Spleen (tissue), 7 donors: ENCODE results near the gene PPP2R3A.

Source experiments
- POLR2A ChIP-seq, 3 donors: fragments of 450-650 bp; IDR thresholded peaks; one replicate each; pipeline ENCODE4 v1.5.1; 2017; ENCODE audit warnings: antibody characterized with exemption in 3 of 3, mild to moderate bottlenecking in 1 of 3
- TF ChIP-seq, protein P1 (sequence below), 11 experiments: fragments of 200-600 bp in 7 of 11; fragments of 450-650 bp in 4 of 11; sonication (generic) in 4 of 11; IDR thresholded peaks in 8 of 11; conservative IDR thresholded peaks in 3 of 11; 1 replicate in 7 of 11; 2 replicates in 4 of 11; pipeline versions ENCODE4 v1.4.0 to v1.8.0; 2016 to 2021; ENCODE audit warnings: antibody characterized with exemption in 11 of 11, inconsistent platforms in 4 of 11, mild to moderate bottlenecking in 1 of 11
- donor health status: DM: no; HTN: no; CAD: no; lungs with moderate emphysema.
- donor health status: DM: no; HTN: no; CAD: no.
- donor health status: DM: no; HTN: no; CAD: no.

DNA sequence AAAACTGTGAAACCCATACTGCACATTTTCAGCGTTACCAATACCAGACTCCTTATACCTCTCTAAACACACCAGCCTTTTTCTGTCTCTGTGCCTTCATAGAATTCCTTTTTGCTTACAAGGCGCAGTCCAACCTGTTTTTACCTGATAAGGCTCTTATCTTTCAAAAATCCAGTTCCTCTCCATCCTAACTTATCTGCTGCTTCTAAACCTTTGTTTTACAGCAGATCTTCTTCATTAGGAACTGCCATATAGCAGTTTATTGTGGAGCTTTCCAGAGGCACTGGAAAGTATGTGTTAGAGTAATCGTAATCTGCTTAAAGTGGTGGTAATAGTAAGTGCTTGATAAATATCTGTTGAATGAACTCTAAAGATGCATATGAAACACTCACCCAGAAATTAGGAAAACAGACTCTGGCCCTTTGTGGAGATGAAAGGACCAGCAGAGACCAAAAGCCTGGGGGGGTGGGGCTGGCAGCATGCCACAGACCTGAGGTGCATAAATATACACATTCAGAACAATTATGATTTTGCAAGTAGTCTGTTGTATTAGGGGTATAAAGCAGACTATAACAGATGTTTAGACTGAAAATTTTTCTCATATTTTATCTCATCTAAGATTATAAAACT lies 29.3 kb downstream of the PPP2R3A start:
- TF ChIP-seq, protein P1, sequence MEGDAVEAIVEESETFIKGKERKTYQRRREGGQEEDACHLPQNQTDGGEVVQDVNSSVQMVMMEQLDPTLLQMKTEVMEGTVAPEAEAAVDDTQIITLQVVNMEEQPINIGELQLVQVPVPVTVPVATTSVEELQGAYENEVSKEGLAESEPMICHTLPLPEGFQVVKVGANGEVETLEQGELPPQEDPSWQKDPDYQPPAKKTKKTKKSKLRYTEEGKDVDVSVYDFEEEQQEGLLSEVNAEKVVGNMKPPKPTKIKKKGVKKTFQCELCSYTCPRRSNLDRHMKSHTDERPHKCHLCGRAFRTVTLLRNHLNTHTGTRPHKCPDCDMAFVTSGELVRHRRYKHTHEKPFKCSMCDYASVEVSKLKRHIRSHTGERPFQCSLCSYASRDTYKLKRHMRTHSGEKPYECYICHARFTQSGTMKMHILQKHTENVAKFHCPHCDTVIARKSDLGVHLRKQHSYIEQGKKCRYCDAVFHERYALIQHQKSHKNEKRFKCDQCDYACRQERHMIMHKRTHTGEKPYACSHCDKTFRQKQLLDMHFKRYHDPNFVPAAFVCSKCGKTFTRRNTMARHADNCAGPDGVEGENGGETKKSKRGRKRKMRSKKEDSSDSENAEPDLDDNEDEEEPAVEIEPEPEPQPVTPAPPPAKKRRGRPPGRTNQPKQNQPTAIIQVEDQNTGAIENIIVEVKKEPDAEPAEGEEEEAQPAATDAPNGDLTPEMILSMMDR (IDR thresholded peaks at IDR 0.05 in 8 of 11, conservative IDR thresholded peaks at IDR 0.05 in 3 of 11): no peak
- TF ChIP-seq POLR2A (IDR thresholded peaks at IDR 0.05): no peak
